Measurements from ENCODE around the gene TYW5.

DNA sequence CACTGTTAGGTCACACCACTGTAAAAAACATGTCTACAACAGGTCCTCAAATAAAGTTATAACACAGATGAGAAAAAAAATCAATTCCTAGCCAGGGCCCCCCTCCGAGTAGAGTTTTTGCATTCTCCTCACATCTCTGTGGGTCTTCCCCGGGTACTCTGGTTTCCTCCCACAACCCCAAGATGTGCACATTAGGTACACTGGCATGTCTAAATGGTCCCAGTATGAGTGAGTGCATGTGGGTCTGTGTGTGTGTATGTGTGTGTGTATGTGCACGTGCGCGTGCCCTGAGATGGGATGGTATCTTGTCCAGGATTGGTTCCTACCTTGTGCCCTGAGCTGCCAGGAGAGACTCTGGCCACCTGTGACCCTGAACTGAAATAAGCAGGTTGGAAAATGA, 4.9 kb downstream of the TYW5 start:
- TF ChIP-seq, protein P1, sequence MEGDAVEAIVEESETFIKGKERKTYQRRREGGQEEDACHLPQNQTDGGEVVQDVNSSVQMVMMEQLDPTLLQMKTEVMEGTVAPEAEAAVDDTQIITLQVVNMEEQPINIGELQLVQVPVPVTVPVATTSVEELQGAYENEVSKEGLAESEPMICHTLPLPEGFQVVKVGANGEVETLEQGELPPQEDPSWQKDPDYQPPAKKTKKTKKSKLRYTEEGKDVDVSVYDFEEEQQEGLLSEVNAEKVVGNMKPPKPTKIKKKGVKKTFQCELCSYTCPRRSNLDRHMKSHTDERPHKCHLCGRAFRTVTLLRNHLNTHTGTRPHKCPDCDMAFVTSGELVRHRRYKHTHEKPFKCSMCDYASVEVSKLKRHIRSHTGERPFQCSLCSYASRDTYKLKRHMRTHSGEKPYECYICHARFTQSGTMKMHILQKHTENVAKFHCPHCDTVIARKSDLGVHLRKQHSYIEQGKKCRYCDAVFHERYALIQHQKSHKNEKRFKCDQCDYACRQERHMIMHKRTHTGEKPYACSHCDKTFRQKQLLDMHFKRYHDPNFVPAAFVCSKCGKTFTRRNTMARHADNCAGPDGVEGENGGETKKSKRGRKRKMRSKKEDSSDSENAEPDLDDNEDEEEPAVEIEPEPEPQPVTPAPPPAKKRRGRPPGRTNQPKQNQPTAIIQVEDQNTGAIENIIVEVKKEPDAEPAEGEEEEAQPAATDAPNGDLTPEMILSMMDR (IDR thresholded peaks at IDR 0.05) = no peak
- TF ChIP-seq, protein P2, sequence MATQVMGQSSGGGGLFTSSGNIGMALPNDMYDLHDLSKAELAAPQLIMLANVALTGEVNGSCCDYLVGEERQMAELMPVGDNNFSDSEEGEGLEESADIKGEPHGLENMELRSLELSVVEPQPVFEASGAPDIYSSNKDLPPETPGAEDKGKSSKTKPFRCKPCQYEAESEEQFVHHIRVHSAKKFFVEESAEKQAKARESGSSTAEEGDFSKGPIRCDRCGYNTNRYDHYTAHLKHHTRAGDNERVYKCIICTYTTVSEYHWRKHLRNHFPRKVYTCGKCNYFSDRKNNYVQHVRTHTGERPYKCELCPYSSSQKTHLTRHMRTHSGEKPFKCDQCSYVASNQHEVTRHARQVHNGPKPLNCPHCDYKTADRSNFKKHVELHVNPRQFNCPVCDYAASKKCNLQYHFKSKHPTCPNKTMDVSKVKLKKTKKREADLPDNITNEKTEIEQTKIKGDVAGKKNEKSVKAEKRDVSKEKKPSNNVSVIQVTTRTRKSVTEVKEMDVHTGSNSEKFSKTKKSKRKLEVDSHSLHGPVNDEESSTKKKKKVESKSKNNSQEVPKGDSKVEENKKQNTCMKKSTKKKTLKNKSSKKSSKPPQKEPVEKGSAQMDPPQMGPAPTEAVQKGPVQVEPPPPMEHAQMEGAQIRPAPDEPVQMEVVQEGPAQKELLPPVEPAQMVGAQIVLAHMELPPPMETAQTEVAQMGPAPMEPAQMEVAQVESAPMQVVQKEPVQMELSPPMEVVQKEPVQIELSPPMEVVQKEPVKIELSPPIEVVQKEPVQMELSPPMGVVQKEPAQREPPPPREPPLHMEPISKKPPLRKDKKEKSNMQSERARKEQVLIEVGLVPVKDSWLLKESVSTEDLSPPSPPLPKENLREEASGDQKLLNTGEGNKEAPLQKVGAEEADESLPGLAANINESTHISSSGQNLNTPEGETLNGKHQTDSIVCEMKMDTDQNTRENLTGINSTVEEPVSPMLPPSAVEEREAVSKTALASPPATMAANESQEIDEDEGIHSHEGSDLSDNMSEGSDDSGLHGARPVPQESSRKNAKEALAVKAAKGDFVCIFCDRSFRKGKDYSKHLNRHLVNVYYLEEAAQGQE (IDR thresholded peaks at IDR 0.05; ENCODE audit: insufficient read depth in 1 of 2, low read depth in 2 of 2, low read length in 1 of 2) = no peak
- TF ChIP-seq SIN3A (IDR thresholded peaks at IDR 0.05; ENCODE audit: borderline replicate concordance, insufficient read depth, low read depth, low read length) (no peak), POLR2AphosphoS5 (IDR thresholded peaks at IDR 0.05; ENCODE audit: low read depth, low read length) (no peak)
